GM12878 (cell line): ENCODE measurements around the gene CEP63. TPM values are rescaled to one million over a fixed set of nuclear protein-coding genes. Genes with fewer than 3 reads are reported as not detected.

Experiments used
- ATAC-seq: fragments of 200-7000 bp; cut with Tn5 transposase; 3 replicates; pipeline ENCODE4 v1.9.1; 2020; ENCODE audit warnings: mild to moderate bottlenecking, moderate library complexity
- BruUV-seq: library from RNA; stranded (reverse); fragments of 400-500 nt; replicated peaks from 2 replicates; lab custom pipeline; 2021; lab: Mats Ljungman, UMichigan
- CTCF ChIA-PET: fragments of 300-600 bp; sonication (Branson Sonifier 250); formaldehyde crosslinking; extraction: SDS; loops from one replicate; lab custom pipeline; 2021; ENCODE audit warnings: inconsistent platforms; lab: Yijun Ruan, JAX
- POLR2A ChIA-PET: fragments of 350-600 bp; formaldehyde crosslinking; extraction: SDS; loops from one replicate; lab custom pipeline; 2021; ENCODE audit warnings: inconsistent platforms; lab: Charles Lee
- RAD21 ChIA-PET: fragments of 300-600 bp; sonication (Branson Sonifier 250); formaldehyde crosslinking; loops from one replicate; lab custom pipeline; 2023; ENCODE audit warnings: antibody characterized with exemption; ENCODE audit not compliant: unreplicated experiment; lab: Charles Lee
- SMC1A ChIA-PET: fragments of 300-600 bp; sonication (Branson Sonifier 250); formaldehyde crosslinking; loops from one replicate; lab custom pipeline; 2023; ENCODE audit not compliant: unreplicated experiment, uncharacterized antibody; lab: Charles Lee
- DNase-seq: peaks from one replicate; pipeline ENCODE4 v3.0.0-alpha.2; 2011; ENCODE audit warnings: low read depth, low spot score
- FAIRE-seq: peaks from 3 replicates; lab custom pipeline; 2011; peaks lifted over from hg19 to GRCh38; lab: Jason Lieb, UNC
- H2AFZ ChIP-seq: 2 replicates; pipeline ENCODE4 v1.6.0; 2011; ENCODE audit warnings: low read depth, low read length, control low read depth; ENCODE audit not compliant: control insufficient read depth
- H3K27ac ChIP-seq: 2 replicates; pipeline ENCODE4 v1.5.1; 2011; ENCODE audit warnings: control low read depth; ENCODE audit not compliant: control insufficient read depth, insufficient read depth
- H3K27me3 ChIP-seq, 2 experiments: replicated peaks in 1 of 2; 2 replicates each; pipeline versions ENCODE4 v1.6.0 to v1.6.1; 2011; ENCODE audit warnings: low read length in 1 of 2; ENCODE audit not compliant: control insufficient read depth in 2 of 2, insufficient read depth in 2 of 2
- H3K36me3 ChIP-seq, 2 experiments: 2 replicates each; pipeline ENCODE4 v1.5.1; 2011; ENCODE audit warnings: low read length in 1 of 2; ENCODE audit not compliant: control insufficient read depth in 2 of 2, insufficient read depth in 2 of 2
- H3K4me1 ChIP-seq: 2 replicates; pipeline ENCODE4 v1.6.1; 2011; ENCODE audit warnings: mild to moderate bottlenecking, low read length, moderate library complexity, mixed read lengths; ENCODE audit not compliant: control insufficient read depth, insufficient read depth
- H3K4me2 ChIP-seq: 2 replicates; pipeline ENCODE4 v1.6.0; 2011; ENCODE audit warnings: control low read depth; ENCODE audit not compliant: control insufficient read depth, insufficient read depth
- H3K4me3 ChIP-seq: fragments of 200-600 bp; sonication (generic); 2 replicates; pipeline ENCODE4 v1.5.1; 2016
- H3K79me2 ChIP-seq: 2 replicates; pipeline ENCODE4 v1.6.0; 2011; ENCODE audit warnings: low read length; ENCODE audit not compliant: control insufficient read depth, insufficient read depth
- H3K9ac ChIP-seq: 2 replicates; pipeline ENCODE4 v1.8.0; 2011; ENCODE audit warnings: low read length, control low read depth, mixed read lengths; ENCODE audit not compliant: control insufficient read depth, insufficient read depth
- H3K9me3 ChIP-seq: replicated peaks from 3 replicates; pipeline ENCODE4 v1.5.1; 2011; ENCODE audit warnings: mild to moderate bottlenecking, low read length; ENCODE audit not compliant: control insufficient read depth, insufficient read depth
- H4K20me1 ChIP-seq: 2 replicates; pipeline ENCODE4 v1.6.0; 2011; ENCODE audit not compliant: control insufficient read depth, insufficient read depth
- BRCA1 ChIP-seq: IDR thresholded peaks from 2 replicates; pipeline ENCODE4 v1.6.1; 2011; ENCODE audit warnings: low read depth, low read length, improper control_type of control experiment
- MTA3 ChIP-seq: IDR thresholded peaks from 2 replicates; pipeline ENCODE4 v1.6.1; 2012; ENCODE audit warnings: low read length, inconsistent platforms, borderline replicate concordance
- NFXL1 ChIP-seq: fragments of 450-650 bp; IDR thresholded peaks from 2 replicates; pipeline ENCODE4 v1.6.1; 2017; ENCODE audit warnings: antibody characterized with exemption, mild to moderate bottlenecking, borderline replicate concordance
- NFYA ChIP-seq: IDR thresholded peaks from 2 replicates; pipeline ENCODE4 v1.6.1; 2011; ENCODE audit warnings: low read depth, mild to moderate bottlenecking, low read length, improper control_type of control experiment, borderline replicate concordance
- RAD21 ChIP-seq: IDR thresholded peaks from 2 replicates; pipeline ENCODE4 v1.6.1; 2011; ENCODE audit warnings: mild to moderate bottlenecking, low read depth, low read length, moderate library complexity; ENCODE audit not compliant: insufficient read depth
- RCOR1 ChIP-seq: conservative IDR thresholded peaks from 2 replicates; pipeline ENCODE4 v1.6.1; 2012; ENCODE audit warnings: low read depth, low read length, improper control_type of control experiment
- STAT3 ChIP-seq: IDR thresholded peaks from 2 replicates; pipeline ENCODE4 v1.6.1; 2011; ENCODE audit warnings: low read depth, low read length, improper control_type of control experiment
- TBL1XR1 ChIP-seq: IDR thresholded peaks from 2 replicates; pipeline ENCODE4 v1.6.1; 2012; ENCODE audit warnings: low read depth, low read length, improper control_type of control experiment
- ZNF274 ChIP-seq: IDR thresholded peaks from one replicate; pipeline ENCODE4 v1.8.0; 2011; ENCODE audit not compliant: insufficient read length, insufficient read depth
- ZNF384 ChIP-seq: IDR thresholded peaks from 2 replicates; pipeline ENCODE4 v1.6.1; 2012; ENCODE audit warnings: low read depth, mild to moderate bottlenecking, low read length, improper control_type of control experiment, borderline replicate concordance
- WGBS: methylation state at CpG from one replicate; pipeline ENCODE4 v1.1.6; 2016; ENCODE audit warnings: low lambda C conversion rate; ENCODE audit not compliant: insufficient replicate concordance, insufficient coverage; ENCODE audit errors: missing lambda C conversion rate; 5-methylcytosine and 5-hydroxymethylcytosine counted together
- in situ Hi-C: fragments of 300-500 bp; cut with MboI; formaldehyde crosslinking; loops from 9 replicates; pipeline ENCODE4 v1.14.3; 2018; ENCODE audit warnings: mixed read lengths
- intact Hi-C: fragments of 100-400 bp; cut with micrococcal nuclease; formaldehyde crosslinking; loops from one replicate; pipeline ENCODE4 v1.14.2; 2022; ENCODE audit not compliant: unreplicated experiment
- polyA plus RNA-seq, 11 experiments: library from polyadenylated mRNA; depleted of rRNA in 4 of 11; unstranded in 6 of 11; stranded (reverse) in 5 of 11; fragments of >200 nt; fragmentation: Nextera tagmentation in 4 of 11; fragmentation: Illumina TruSeq in 1 of 11; extraction: Ambion mirVana in 4 of 11; extraction: Trizol in 1 of 11; gene quantifications; 1 replicate in 1 of 11; 2 replicates in 10 of 11; pipeline versions ENCODE4 v1.2.1 to v1.2.3, GENCODE V29; 2011 to 2016; ENCODE audit warnings: inconsistent platforms in 2 of 11, missing spikeins in 2 of 11, low read depth in 1 of 11
- total RNA-seq, 4 experiments: library from RNA; depleted of rRNA in 3 of 4; stranded (reverse); fragments of >200 nt in 3 of 4; fragmentation: Illumina TruSeq in 1 of 4; extraction: Trizol in 1 of 4; gene quantifications; 2 replicates each; pipeline versions ENCODE4 v1.2.1 to v1.2.3, GENCODE V29; 2013 to 2021
- TF ChIP-seq, protein P1 (sequence below): fragments of 450-650 bp; IDR thresholded peaks from 2 replicates; pipeline ENCODE4 v1.6.1; 2017; ENCODE audit warnings: low read depth, mild to moderate bottlenecking, moderate library complexity
- TF ChIP-seq, protein P2 (sequence below): fragments of 450-650 bp; IDR thresholded peaks from 2 replicates; pipeline ENCODE4 v1.6.1; 2017; ENCODE audit warnings: borderline replicate concordance
- TF ChIP-seq, protein P3 (sequence below): IDR thresholded peaks from 2 replicates; pipeline ENCODE4 v1.6.1; 2011; ENCODE audit warnings: borderline replicate concordance, low read depth, mild to moderate bottlenecking, moderate library complexity, mixed read lengths, low read length; ENCODE audit not compliant: insufficient read depth; ENCODE audit errors: extremely low read length
- TF ChIP-seq, protein P4 (sequence below): fragments of 450-650 bp; formaldehyde crosslinking; IDR thresholded peaks from 2 replicates; pipeline ENCODE4 v1.4.0; 2022; ENCODE audit warnings: mild to moderate bottlenecking, moderate library complexity
- TF ChIP-seq, protein P5 (sequence below): IDR thresholded peaks from 2 replicates; pipeline ENCODE4 v1.6.1; 2012; ENCODE audit warnings: low read length, inconsistent platforms

CEP63 gene
- total and polyA plus RNA-seq, 10 of the 15 experiments (the other 5 are each of a cell fraction or from before 2014, with no cell fraction given): 14.0 to 36.9 (median 26.8) TPM

DNA sequence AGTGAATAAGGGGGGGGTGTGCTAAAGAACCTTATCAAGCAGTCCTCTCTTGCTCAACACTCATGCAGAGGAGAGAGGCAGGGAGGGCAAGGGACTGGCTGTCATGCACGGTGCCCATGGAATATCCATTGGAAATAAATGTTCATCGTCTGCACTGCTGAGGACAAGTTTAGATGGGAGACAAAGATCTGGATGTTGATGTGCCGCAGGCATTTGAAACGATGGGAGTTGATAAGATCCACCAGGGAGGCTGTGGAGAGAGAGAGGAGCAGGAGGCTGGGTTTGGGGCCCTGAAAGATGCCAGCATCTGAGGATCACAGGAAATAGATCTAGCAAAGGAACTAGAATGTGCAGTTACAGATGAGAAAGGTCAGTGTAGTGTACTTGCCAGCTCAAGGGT lies 76.2 kb downstream of the CEP63 start:
- in situ Hi-C loops (no loop called here), intact Hi-C loops (no loop called here)
- Histone ChIP-seq H3K4me3 (no peak overlapping the region), H3K4me1 (no peaks in the 10 kb centered on the region), H3K27ac (no peak overlapping the region), H3K79me2 (no peaks in the 10 kb centered on the region), H3K36me3 (peaks cover 2 to 7% of the 10 kb centered on the region in 2 experiments; a peak in 3 of 4 replicates), H4K20me1 (no peaks in the 10 kb centered on the region), H3K9ac (no peak overlapping the region), H3K27me3 (no peaks in the 10 kb centered on the region), H3K9me3 (no peaks in the 10 kb centered on the region), H3K4me2 (no peak overlapping the region), H2AFZ (no peak overlapping the region)
- no peak for FAIRE-seq
- ChIA-PET RAD21 (no interaction called here), SMC1A (no interaction called here), CTCF (no interaction called here), POLR2A (no interaction called here)
- WGBS: 93% methylated on average over 4 of the region's 4 CpGs
- no peak for DNase-seq
- BruUV-seq: no TSS peak
- TF ChIP-seq TBL1XR1 (no peak), ZNF384 (no peak), STAT3 (no peak), NFXL1 (no peak), ZNF274 (no peak), RAD21 (no peak), BRCA1 (no peak), RCOR1 (no peak), MTA3 (no peak), NFYA (no peak)
- TF ChIP-seq, protein P1, sequence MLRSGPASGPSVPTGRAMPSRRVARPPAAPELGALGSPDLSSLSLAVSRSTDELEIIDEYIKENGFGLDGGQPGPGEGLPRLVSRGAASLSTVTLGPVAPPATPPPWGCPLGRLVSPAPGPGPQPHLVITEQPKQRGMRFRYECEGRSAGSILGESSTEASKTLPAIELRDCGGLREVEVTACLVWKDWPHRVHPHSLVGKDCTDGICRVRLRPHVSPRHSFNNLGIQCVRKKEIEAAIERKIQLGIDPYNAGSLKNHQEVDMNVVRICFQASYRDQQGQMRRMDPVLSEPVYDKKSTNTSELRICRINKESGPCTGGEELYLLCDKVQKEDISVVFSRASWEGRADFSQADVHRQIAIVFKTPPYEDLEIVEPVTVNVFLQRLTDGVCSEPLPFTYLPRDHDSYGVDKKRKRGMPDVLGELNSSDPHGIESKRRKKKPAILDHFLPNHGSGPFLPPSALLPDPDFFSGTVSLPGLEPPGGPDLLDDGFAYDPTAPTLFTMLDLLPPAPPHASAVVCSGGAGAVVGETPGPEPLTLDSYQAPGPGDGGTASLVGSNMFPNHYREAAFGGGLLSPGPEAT: no peak
- TF ChIP-seq, protein P2, sequence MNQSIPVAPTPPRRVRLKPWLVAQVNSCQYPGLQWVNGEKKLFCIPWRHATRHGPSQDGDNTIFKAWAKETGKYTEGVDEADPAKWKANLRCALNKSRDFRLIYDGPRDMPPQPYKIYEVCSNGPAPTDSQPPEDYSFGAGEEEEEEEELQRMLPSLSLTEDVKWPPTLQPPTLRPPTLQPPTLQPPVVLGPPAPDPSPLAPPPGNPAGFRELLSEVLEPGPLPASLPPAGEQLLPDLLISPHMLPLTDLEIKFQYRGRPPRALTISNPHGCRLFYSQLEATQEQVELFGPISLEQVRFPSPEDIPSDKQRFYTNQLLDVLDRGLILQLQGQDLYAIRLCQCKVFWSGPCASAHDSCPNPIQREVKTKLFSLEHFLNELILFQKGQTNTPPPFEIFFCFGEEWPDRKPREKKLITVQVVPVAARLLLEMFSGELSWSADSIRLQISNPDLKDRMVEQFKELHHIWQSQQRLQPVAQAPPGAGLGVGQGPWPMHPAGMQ: no peak
- TF ChIP-seq, protein P3, sequence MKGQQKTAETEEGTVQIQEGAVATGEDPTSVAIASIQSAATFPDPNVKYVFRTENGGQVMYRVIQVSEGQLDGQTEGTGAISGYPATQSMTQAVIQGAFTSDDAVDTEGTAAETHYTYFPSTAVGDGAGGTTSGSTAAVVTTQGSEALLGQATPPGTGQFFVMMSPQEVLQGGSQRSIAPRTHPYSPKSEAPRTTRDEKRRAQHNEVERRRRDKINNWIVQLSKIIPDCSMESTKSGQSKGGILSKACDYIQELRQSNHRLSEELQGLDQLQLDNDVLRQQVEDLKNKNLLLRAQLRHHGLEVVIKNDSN: no peak
- TF ChIP-seq, protein P4, sequence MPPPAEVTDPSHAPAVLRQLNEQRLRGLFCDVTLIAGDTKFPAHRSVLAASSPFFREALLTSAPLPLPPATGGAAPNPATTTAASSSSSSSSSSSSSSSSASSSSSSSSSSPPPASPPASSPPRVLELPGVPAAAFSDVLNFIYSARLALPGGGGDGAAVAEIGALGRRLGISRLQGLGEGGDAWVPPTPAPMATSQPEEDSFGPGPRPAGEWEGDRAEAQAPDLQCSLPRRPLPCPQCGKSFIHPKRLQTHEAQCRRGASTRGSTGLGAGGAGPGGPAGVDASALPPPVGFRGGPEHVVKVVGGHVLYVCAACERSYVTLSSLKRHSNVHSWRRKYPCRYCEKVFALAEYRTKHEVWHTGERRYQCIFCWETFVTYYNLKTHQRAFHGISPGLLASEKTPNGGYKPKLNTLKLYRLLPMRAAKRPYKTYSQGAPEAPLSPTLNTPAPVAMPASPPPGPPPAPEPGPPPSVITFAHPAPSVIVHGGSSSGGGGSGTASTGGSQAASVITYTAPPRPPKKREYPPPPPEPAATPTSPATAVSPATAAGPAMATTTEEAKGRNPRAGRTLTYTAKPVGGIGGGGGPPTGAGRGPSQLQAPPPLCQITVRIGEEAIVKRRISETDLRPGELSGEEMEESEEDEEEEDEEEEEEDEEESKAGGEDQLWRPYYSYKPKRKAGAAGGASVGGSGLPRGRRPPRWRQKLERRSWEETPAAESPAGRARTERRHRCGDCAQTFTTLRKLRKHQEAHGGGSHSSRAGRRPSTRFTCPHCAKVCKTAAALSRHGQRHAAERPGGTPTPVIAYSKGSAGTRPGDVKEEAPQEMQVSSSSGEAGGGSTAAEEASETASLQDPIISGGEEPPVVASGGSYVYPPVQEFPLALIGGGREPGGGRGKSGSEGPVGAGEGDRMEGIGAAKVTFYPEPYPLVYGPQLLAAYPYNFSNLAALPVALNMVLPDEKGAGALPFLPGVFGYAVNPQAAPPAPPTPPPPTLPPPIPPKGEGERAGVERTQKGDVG: no peak
- TF ChIP-seq, protein P5, sequence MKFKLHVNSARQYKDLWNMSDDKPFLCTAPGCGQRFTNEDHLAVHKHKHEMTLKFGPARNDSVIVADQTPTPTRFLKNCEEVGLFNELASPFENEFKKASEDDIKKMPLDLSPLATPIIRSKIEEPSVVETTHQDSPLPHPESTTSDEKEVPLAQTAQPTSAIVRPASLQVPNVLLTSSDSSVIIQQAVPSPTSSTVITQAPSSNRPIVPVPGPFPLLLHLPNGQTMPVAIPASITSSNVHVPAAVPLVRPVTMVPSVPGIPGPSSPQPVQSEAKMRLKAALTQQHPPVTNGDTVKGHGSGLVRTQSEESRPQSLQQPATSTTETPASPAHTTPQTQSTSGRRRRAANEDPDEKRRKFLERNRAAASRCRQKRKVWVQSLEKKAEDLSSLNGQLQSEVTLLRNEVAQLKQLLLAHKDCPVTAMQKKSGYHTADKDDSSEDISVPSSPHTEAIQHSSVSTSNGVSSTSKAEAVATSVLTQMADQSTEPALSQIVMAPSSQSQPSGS: no peak
- no peak for ATAC-seq
